ENCODE measurements around the gene AKR1C1. TPM values are rescaled to one million over a fixed set of nuclear protein-coding genes. Genes with fewer than 3 reads are reported as not detected.

The AKR1C1 gene
- total RNA-seq, 1 experiment from 2014 or later, result 1.9 TPM

- WGBS (ENCODE audit: extremely low coverage, insufficient read length, low lambda C conversion rate), result no CpG with 5 or more reads among the region's 5 CpGs
- H3K27me3 ChIP-seq (ENCODE audit: insufficient read depth, low read length), result no peaks in the 10 kb centered on the region
- no peak overlapping the region for H2BK5ac ChIP-seq (ENCODE audit: insufficient read length, low read length)
- H3K9me3 ChIP-seq (ENCODE audit: control insufficient read depth, low read depth, low read length), result no peaks in the 10 kb centered on the region
- H2BK15ac ChIP-seq (ENCODE audit: low read depth, low read length), result no peak overlapping the region
- no peak overlapping the region for H3K56ac ChIP-seq (ENCODE audit: insufficient read length, low read depth, low read length)
- Mint-ChIP-seq H3K27ac (no peak overlapping the region), H3K27me3 (ENCODE audit: low read depth) (peaks cover 4% of the 10 kb centered on the region; the same call in 1 of the 2 replicates), H3K9me3 (peaks cover 4 to 37% of the 10 kb centered on the region in 2 experiments; a peak in 4 of 5 replicates), H3K4me1 (no peaks in the 10 kb centered on the region), H3K36me3 (ENCODE audit: insufficient read depth in 1 of 3, low read depth in 3 of 3) (no peaks in the 10 kb centered on the region), H3K4me3 (no peak overlapping the region)
- H4K5ac ChIP-seq (ENCODE audit: insufficient read length, low read depth, low read length), result no peak overlapping the region
- H2AFZ ChIP-seq (ENCODE audit: low read length), result no peak overlapping the region
- no peaks in the 10 kb centered on the region for H3K4me1 ChIP-seq (ENCODE audit: insufficient read depth, low read length)
- no peak overlapping the region for H3K4ac ChIP-seq (ENCODE audit: low read depth, low read length)
- H3K79me2 ChIP-seq (ENCODE audit: insufficient read depth, low read length), result no peaks in the 10 kb centered on the region
- H3K23ac ChIP-seq (ENCODE audit: insufficient read length, low read depth, low read length), result no peak overlapping the region
- H2BK120ac ChIP-seq (ENCODE audit: low read depth, low read length, poor library complexity, severe bottlenecking), result no peak overlapping the region
- H3K27ac ChIP-seq (ENCODE audit: insufficient read length, low read depth, low read length), result no peak overlapping the region
- H3K79me1 ChIP-seq (ENCODE audit: insufficient read depth, low read depth, low read length, poor library complexity, severe bottlenecking), result no peaks in the 10 kb centered on the region
- H4K8ac ChIP-seq (replicated peaks; ENCODE audit: insufficient read length, low read depth, low read length), result no peak overlapping the region
- H3K14ac ChIP-seq (ENCODE audit: insufficient read depth, low read length), result no peak overlapping the region
- TF ChIP-seq, protein P1, sequence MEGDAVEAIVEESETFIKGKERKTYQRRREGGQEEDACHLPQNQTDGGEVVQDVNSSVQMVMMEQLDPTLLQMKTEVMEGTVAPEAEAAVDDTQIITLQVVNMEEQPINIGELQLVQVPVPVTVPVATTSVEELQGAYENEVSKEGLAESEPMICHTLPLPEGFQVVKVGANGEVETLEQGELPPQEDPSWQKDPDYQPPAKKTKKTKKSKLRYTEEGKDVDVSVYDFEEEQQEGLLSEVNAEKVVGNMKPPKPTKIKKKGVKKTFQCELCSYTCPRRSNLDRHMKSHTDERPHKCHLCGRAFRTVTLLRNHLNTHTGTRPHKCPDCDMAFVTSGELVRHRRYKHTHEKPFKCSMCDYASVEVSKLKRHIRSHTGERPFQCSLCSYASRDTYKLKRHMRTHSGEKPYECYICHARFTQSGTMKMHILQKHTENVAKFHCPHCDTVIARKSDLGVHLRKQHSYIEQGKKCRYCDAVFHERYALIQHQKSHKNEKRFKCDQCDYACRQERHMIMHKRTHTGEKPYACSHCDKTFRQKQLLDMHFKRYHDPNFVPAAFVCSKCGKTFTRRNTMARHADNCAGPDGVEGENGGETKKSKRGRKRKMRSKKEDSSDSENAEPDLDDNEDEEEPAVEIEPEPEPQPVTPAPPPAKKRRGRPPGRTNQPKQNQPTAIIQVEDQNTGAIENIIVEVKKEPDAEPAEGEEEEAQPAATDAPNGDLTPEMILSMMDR (conservative IDR thresholded peaks at IDR 0.05), result no peak
- H3T11ph ChIP-seq (ENCODE audit: low read length), result no peak overlapping the region
- no peak overlapping the region for H3K18ac ChIP-seq (ENCODE audit: insufficient read length, low read depth, low read length)
- H3K4me2 ChIP-seq (ENCODE audit: insufficient read depth, insufficient read length, low read length), result no peak overlapping the region
- DNase-seq, result no peak
- H2BK20ac ChIP-seq (ENCODE audit: low read depth, low read length, poor library complexity, severe bottlenecking), result no peak overlapping the region
- no peak overlapping the region for H2BK12ac ChIP-seq (ENCODE audit: insufficient read length, low read depth, low read length)
- H4K20me1 ChIP-seq (ENCODE audit: control insufficient read depth, insufficient read depth, insufficient read length), result no peaks in the 10 kb centered on the region
- no peaks in the 10 kb centered on the region for H3K23me2 ChIP-seq (ENCODE audit: insufficient read length, low read depth, low read length, poor library complexity, severe bottlenecking)
- no peak overlapping the region for H3K9ac ChIP-seq (ENCODE audit: extremely low read depth, insufficient read length, low read length)
- no peak overlapping the region for H4K91ac ChIP-seq (ENCODE audit: insufficient read length, low read depth, low read length)
- H2AK5ac ChIP-seq (ENCODE audit: insufficient read length, low read length), result no peak overlapping the region
Measured at GRCh38 chr10:4998671-4999070, 35.5 kb downstream of the AKR1C1 start.

All from H9 (cell line).